GM18508 (cell line): Measurements from ENCODE around the gene NEK10.
"Not testable (repeated sequence)": the region's sequence is repeated elsewhere in the genome, so short reads cannot be mapped to it uniquely, and the experiment has no call there.

Experiments
- ATAC-seq: cut with Tn5 transposase; IDR thresholded peaks from one replicate; pipeline ENCODE4 v1.9.1; 2021; ENCODE audit warnings: moderate number of reproducible peaks; ENCODE audit not compliant: insufficient read depth, unreplicated experiment

The NEK10 gene, protein sequence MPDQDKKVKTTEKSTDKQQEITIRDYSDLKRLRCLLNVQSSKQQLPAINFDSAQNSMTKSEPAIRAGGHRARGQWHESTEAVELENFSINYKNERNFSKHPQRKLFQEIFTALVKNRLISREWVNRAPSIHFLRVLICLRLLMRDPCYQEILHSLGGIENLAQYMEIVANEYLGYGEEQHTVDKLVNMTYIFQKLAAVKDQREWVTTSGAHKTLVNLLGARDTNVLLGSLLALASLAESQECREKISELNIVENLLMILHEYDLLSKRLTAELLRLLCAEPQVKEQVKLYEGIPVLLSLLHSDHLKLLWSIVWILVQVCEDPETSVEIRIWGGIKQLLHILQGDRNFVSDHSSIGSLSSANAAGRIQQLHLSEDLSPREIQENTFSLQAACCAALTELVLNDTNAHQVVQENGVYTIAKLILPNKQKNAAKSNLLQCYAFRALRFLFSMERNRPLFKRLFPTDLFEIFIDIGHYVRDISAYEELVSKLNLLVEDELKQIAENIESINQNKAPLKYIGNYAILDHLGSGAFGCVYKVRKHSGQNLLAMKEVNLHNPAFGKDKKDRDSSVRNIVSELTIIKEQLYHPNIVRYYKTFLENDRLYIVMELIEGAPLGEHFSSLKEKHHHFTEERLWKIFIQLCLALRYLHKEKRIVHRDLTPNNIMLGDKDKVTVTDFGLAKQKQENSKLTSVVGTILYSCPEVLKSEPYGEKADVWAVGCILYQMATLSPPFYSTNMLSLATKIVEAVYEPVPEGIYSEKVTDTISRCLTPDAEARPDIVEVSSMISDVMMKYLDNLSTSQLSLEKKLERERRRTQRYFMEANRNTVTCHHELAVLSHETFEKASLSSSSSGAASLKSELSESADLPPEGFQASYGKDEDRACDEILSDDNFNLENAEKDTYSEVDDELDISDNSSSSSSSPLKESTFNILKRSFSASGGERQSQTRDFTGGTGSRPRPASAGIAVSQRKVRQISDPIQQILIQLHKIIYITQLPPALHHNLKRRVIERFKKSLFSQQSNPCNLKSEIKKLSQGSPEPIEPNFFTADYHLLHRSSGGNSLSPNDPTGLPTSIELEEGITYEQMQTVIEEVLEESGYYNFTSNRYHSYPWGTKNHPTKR

DNA sequence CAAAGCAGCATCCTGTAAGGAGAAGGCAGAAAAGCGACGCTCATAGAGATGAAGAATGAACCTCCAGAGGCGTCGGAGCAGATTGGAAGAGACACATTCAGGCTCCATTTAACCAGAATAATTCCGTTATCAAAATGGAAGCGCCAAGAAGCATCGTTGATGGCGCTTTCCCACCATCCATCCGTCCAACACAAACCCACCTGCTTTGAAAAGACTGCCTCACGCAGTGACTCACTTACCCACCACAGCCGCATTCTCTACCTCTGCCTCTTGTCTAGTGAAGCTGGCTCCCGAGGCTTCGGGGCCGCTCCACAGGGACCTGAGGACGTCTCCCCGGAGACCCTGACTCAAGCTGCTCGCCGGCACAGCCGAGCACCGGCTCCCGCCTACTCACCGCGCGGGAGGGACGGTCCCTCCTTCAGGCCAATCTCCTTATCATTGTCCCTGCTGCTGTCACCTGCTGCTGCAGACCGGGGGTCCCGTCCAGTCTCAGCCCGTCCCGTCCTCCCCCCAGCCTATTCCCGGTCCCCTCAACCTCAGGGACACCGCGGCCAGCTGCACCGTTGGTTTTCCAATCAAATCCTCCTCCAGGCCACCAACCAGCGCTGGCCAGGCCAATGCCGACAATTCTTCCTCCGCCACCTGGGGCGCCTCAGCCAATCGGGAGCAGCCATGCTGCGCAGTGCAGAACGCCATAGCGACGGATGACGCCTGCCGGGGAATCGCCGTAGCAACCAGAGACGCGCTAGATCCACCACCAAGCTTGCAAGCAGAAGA lies at the start of gene NEK10:
Gene NEK10, minus strand, starts transcription at position 553 of the 777 bp plus-strand sequence. CDS start 16,501 bp downstream, outside the sequence.
- peak; percentile 100 for ATAC-seq

DNA sequence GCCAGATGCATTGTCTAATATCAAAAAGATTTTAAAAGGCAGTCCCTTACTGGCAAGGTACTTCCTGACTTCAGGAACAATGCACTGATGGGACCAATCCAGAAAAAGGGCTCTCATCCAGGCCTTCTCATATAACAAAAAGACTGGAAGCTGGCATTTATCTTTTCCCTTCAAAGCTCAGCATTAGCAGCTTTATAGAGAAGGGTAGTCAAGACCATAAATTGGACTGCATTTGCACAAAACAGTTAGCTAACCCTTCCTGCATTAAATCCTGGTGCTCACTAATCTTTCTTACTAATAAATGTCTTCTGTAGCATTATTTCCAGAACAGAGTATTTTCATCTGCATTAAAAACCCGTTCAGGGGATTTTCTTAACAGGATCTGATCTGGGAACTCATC lies 46.0 kb upstream of the NEK10 start:
- ATAC-seq, result no peak

DNA sequence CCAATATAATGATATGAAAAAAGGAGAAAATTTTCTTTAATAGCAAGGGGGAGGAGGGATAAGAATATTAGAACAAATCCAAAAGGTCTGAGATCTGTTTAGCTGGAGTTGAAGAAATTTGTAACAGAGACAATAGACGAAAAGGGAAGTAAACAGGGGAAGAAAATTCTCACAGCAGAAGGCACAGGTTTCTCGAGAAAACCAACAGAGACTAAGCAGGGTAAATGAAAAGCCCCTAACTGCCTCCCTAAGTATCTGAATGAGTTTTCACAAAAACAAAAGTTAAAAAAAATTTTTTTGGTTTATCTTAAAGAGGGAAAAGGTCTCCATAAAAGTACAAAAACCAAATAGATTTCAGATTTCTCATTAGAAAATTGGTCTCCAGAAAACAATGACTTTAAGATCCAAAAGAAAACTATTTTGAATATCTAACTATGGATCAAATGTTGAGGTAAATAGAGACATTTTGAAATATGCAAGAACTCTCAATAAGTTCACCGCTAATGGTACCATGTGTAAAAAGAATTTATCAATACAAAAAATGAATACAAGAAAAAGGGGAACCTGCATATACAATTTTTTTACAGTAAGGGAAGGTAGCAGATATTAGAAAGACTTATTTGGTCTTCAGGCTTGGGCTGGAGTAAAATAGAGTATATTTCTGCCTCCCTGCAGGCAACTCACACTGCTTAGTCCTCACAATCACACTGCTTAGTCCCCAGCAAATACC lies 23.9 kb upstream of the NEK10 start:
- peak; percentile 85 for ATAC-seq

DNA sequence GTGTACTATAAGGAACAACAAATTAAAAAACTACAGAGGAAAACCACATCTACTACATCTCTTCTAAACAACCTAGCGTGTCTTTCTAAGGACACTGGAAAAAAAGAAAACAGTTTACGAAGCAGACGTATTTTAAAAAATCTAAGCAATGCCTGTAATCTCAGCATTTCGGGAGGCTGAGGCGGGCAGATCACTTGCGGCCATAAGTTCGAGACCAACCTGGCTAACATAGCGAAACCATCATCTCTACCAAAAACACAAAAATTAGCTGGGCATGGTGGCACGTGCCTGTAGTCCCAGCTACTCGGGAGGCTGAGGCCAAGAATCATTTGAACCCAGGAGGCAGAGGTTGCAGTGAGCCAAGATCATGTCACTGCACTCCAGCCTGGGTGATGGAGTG lies 23.2 kb upstream of the NEK10 start:
- not testable (repeated sequence) for ATAC-seq

DNA sequence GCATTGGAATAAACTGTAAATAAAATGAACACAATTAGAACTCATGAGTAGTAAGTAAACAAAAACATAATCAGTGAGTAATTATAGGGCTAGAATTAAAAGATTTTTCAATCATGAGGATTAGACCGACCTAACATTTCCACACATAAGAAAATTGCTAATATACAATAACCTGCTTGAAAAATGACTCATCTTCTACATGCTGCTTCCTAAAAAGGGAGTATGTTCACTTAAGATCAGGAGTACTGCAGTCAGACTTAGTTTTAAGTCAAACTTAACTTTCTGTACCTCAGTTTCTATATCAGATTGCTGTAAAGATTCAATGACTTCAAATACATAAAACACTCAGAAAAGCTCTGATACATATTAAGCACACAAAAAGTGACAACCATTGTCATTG lies 22.6 kb upstream of the NEK10 start:
- ATAC-seq, result no peak

DNA sequence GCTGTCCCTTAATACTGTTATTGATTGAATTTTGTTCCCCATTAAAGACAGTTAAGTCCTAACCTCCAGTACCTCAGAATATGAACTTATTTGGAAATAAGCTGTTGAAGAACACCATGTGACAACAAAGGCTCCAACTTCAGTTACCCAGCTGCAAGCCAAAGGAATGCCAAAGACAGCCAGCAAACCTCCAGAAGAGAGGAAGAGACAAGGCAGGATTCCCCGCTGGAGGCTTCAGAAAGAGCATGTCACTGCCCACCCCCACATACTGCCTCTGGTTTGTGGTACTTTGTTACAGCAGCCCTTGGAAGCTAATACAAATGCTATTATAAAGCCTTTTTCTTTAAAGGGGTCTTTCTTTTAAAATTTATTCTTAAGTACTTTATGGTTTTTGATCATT lies 18.4 kb upstream of the NEK10 start:
- ATAC-seq, result no peak

DNA sequence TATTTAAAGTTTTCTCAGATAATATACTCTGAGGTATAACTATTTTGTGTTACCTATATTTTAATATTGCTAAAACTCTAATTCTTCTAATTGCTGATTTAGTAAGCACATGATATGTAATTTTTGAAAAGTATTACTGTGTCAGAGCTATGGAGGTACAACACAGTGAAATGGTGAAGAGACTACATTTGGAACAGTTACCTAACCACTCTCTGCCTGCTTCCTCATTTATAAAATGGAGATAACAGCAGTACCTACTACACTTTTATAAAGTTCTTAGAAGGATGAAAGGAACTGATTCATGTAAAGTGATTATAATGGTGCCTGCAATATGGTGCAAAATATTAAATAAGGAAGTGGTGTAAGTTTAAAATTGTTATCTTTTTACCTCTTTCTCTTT lies 16.3 kb upstream of the NEK10 start:
- ATAC-seq, result no peak

DNA sequence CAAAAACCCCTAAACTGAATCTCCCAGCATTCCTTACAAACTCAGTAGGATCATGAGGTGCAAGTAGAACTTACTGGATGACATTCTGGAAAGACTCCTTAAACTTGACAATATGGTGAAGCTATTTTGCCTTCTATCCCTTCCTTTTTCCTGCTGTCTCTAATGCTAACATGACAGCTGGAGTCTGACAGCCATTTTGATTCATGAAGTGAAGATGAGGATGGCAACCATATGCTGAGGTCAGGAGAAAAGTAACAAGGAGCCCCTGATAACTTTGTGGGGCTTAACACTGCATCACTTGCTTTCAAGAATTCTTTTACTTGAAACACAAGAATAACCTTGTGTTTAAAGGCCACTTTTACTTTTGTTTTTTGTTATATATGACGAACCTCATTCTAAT lies 15.0 kb upstream of the NEK10 start:
- no peak for ATAC-seq

DNA sequence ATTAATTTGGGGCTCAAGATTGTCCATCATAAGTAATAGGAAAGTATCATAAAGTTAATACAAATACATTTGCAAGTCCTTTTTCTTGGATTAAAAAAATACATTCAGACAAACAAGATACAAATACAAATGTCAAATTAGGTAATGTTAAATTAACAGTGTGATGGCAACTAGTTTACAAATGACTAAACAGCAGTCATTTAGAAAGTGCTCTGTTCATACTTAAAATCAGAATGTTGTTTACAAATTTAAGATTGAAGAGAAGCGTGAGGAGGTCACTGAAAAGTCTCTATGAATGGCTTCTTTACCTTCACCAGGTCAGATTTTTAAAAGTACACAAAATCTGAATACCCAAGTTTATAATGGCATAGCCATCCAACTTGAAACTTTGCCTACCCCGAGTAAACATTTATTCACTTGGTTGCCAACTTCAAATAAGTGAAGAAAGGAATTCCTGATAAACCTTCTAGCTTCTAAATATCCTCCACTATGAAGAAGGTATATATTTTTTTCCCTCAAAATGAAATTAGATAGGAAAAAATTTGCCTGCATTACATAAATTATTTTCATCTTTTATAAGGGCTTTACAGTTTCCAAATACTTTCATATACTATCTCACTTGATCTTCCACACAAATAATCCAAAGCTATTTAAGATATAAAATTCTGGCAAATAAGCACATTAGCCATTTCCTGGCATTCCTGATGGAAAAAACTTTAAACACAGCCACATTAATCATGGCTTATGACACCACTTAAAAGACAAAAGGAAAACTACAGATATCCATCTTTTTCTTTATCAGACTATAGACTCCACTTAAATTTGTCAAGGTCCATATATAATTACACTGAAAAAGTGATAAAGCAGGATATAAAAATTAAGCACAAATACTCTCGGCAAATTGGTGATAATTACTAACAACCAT lies 11.5 kb upstream of the NEK10 start:
- peak; percentile 59 for ATAC-seq

DNA sequence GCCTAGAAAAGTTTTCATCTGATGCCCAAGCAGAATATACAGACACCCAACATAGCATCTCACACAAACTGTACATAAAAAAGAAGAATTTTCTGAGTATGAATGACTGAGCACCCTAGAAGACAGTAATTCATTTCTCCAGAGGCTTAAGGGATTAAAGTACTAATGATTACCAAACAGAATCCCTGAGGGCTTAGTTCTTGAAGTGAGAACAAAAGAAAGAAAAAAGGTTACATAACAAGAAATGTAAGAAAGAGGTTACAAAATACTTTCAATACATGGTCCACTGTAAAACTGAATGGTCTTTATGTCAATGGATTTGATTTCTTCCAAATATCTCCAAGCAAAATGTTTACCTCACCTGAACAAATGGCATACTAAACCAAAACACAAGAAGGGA lies 9.1 kb upstream of the NEK10 start:
- no peak for ATAC-seq

DNA sequence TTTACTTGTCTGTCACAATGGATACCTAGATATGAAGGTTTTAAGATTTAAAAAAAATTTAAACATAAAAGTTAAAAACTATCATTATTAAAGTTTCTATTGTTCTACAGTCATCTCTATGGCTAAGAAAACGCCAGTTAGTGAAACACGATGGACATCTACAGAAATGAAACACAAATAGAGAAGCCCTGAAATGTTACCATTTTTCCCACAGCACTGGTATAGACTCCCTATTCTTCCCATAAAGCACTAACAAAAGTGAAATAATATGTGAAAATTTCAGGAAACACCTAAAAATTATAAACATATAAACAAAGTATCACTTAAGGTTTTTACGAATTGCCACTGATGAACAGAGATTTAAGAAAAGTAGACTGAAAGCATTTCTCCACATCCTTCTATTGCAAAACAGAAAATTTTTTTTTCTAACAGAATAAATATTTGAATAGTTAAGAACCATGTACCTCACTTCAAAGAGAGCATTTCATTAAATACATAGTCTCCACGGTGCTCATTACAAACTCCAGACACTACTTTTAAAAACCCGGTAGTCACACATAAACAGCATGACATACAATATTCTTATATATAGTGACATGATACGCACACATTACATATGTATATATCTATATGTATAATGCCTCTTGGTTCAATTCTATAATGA lies 7.1 kb upstream of the NEK10 start:
- no peak for ATAC-seq

DNA sequence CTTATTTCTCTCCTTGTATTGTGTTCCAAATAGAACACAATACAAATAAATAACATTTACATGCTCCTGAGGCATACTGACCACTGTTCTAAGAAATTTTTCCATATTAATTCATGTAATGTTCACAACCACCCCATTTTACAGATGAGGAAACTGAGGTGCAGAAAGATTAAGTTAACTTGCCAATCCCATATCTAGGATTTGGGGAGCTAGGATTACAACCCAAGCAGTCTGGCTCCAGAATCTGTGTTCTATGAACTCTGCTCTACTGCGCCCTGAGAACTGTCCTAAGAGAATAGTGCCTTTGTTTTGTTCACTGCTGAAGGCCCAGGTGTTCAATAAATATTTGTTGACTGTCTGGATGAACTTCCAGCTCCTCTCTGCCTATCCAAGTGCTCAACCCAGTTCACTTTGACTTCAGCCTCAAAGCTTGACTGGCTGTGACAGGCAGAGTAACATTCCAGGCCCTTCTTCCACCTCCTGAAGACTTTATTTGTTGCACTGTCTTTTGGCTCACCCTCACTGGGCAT lies 3.1 kb downstream of the NEK10 start:
- ATAC-seq, result no peak

DNA sequence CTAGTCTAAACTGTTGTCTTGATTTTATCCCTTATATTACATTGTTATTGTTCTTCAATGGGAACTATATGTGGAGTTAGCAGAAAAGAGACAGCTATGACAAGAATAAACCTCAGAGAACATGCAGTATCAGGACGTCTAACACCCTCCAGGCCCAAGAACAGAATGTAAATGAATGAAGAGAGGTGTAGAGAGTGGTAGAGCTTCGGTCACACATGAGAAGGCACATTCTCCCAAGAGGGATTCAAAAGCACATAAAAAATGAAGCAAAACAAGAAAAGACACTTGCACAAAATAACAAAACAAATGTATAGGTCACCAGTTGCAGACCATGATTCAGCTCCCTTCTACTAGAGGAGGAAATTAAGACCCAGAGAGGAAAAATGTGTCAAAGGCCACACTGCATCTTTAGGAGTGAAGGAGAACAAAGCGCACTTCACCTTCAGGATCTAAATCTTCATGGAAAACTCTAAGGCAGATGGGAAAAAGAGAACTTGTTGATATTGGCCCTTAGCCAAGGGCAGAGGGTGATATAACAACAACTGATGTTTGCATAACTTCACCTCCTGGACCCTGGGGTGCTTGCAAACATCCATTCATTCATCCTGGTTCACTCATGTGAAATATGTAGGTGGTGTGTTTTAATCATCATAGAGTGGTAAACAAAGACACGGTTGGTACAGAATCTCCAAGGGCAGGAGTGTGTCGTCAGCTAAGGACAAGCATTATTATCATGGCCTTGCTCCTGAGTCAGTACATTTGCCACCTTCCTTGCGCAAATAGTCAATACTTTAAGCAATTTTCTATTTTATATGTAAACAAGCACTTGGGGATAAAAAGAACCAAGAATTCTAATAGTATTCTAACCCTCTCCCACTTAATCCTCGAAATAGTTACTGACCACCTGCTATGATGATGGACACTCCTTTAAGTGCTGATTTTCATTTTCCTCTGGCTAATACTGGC lies 8.8 kb downstream of the NEK10 start:
- ATAC-seq, result no peak

DNA sequence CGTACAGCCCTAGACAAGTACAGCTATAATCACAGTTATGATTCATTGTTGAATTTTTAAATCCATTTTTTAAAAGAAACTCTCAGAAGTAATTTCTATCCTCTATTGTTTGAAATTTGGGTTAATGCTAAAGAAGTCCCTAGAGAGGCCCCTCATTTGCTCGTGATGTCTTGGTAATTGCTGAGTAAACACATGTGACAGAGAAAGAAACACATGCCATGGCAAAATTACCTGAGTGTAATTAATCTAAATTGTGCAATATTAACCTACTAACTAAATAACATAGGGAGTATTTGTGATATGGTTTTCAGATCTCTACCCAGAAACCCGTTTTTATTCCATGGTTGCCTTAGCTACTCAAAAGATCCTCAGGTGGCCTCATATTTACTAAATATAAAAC lies 10.8 kb downstream of the NEK10 start:
- ATAC-seq, result no peak

DNA sequence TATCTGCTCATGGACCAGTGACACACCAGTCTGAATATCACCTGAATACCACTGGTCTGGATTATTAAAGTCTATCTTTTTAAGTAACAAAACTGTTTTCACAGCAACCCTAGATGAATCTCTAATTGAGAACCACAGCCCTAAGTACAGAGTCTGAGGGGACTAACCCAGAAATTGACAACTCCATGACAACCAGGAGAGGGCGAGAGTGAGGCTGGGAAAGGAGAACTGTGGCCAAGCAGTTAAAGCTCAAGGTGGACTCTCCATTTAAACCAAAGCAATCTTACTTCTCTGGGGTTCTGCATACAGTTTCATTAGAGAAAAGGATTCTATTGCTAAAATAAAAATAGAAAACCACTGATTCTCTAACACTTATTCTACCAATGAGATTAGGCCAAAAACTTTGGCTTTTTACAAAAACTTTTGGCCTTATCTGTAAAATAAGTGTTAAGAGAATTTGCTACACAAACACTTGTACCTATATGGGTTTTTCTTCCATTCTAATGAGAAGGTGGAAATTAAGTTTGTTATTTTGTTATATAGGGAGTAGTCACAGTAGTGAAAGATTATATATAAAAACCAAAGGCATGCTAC lies 11.4 kb downstream of the NEK10 start:
- ATAC-seq, result peak; percentile 82

DNA sequence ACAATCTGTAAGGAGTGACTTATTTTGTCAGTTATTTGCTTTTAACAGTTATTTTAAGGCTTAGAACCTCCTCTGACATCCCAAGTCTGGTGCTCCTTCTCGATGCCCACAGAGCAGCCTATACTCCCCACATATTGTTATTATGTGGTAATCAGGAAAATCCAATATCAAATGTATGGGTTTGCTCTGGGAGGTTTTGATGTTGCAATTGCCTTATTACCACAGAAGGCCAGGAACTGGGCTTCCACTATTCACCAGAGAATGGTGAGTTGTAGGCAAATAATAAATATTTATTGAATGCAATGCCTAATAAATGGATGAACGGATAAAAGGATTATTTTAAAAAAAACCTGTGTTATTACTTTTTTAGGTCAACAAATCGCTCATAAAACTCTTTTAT lies 12.2 kb downstream of the NEK10 start:
- no peak for ATAC-seq
